GM12875 (cell line): ENCODE data around the gene TRPC3.
"Not testable (repeated sequence)": the region's sequence is repeated elsewhere in the genome, so short reads cannot be mapped to it uniquely, and the experiment has no call there.

Experiments used
- H3K4me3 ChIP-seq: one replicate; pipeline ENCODE4 v1.5.1; 2011; ENCODE audit warnings: low read depth, low read length, control low read depth
- CTCF ChIP-seq: IDR thresholded peaks from 2 replicates; pipeline ENCODE4 v1.5.1; 2011; ENCODE audit warnings: low read depth, mild to moderate bottlenecking, control low read depth, inconsistent platforms, low read length, moderate library complexity, borderline replicate concordance; ENCODE audit not compliant: insufficient read depth

TRPC3 gene

GRCh38 chr4:121932212-121932974 lies 19.5 kb downstream of the TRPC3 start:
- TF ChIP-seq CTCF: no peak

GRCh38 chr4:121930304-121930703 lies 21.6 kb downstream of the TRPC3 start:
- H3K4me3 ChIP-seq: no peak overlapping the region
- TF ChIP-seq CTCF: no peak

More at GRCh38 chr4:121932212-121932974, 19.5 kb downstream of the TRPC3 start:
- no peak overlapping the region for H3K4me3 ChIP-seq

GRCh38 chr4:121927948-121928347 lies 23.9 kb downstream of the TRPC3 start:
- no peak overlapping the region for H3K4me3 ChIP-seq
- TF ChIP-seq CTCF: no peak

GRCh38 chr4:121926490-121926889 lies 25.4 kb downstream of the TRPC3 start:
- H3K4me3 ChIP-seq: not testable (repeated sequence)

- H3K4me3 ChIP-seq: no peak overlapping the region
- no peak for TF ChIP-seq CTCF
These were observed 28.6 kb downstream of the TRPC3 start for GRCh38 chr4:121923306-121923705.

- TF ChIP-seq CTCF: no peak
- no peak overlapping the region for H3K4me3 ChIP-seq
These were observed 38.2 kb downstream of the TRPC3 start for GRCh38 chr4:121913667-121914066.

- H3K4me3 ChIP-seq: no peak overlapping the region
- TF ChIP-seq CTCF: no peak
These were observed 43.5 kb downstream of the TRPC3 start for GRCh38 chr4:121908346-121908745.
